ENCODE data around the gene GGA1.

- no peak for TF ChIP-seq POLR2A (IDR thresholded peaks at IDR 0.05; ENCODE audit: low read length)
- TF ChIP-seq GATA1 (IDR thresholded peaks at IDR 0.05; ENCODE audit: low read depth, low read length): no peak
Observed at GRCh38 chr22:37562049-37562875, 46.4 kb upstream of the GGA1 start.
